SW 1271 (cell line): ENCODE results near the gene RXYLT1.
"Not testable (repeated sequence)": the region's sequence is repeated elsewhere in the genome, so short reads cannot be mapped to it uniquely, and the experiment has no call there.

Source experiments
- DNase-seq, 2 experiments: peaks; one replicate each; lab custom pipeline; 2025; lab: John Stamatoyannopoulos, UW

Gene RXYLT1

GRCh38 chr12:63779498-63780481 lies at the start of gene RXYLT1:
Gene RXYLT1 (plus strand): TSS chr12:63779909. CDS start chr12:63779961, 52 bp downstream.
- DNase-seq, result peak; percentile 23 to 85

GRCh38 chr12:63732779-63733178 lies 46.9 kb upstream of the RXYLT1 start:
- not testable (repeated sequence) for DNase-seq

GRCh38 chr12:63733585-63733984 lies 46.1 kb upstream of the RXYLT1 start:
- not testable (repeated sequence) for DNase-seq

GRCh38 chr12:63740551-63740950 lies 39.2 kb upstream of the RXYLT1 start:
- DNase-seq, result not testable (repeated sequence)

GRCh38 chr12:63741431-63741830 lies 38.3 kb upstream of the RXYLT1 start:
- not testable (repeated sequence) for DNase-seq

GRCh38 chr12:63744110-63744509 lies 35.6 kb upstream of the RXYLT1 start:
- not testable (repeated sequence) for DNase-seq

GRCh38 chr12:63746470-63746869 lies 33.2 kb upstream of the RXYLT1 start:
- not testable (repeated sequence) for DNase-seq

GRCh38 chr12:63747136-63747535 lies 32.6 kb upstream of the RXYLT1 start:
- DNase-seq, result not testable (repeated sequence)

- no peak for DNase-seq
Observed at GRCh38 chr12:63747553-63747952, 32.2 kb upstream of the RXYLT1 start.

- no peak for DNase-seq
Observed at GRCh38 chr12:63752283-63752682, 27.4 kb upstream of the RXYLT1 start.

- no peak for DNase-seq
Observed at GRCh38 chr12:63752841-63753240, 26.9 kb upstream of the RXYLT1 start.

- DNase-seq, result no peak
Observed at GRCh38 chr12:63753743-63754142, 26.0 kb upstream of the RXYLT1 start.

- DNase-seq, result no peak
Observed at GRCh38 chr12:63764481-63764880, 15.2 kb upstream of the RXYLT1 start.

GRCh38 chr12:63766498-63766897 lies 13.2 kb upstream of the RXYLT1 start:
- no peak for DNase-seq

GRCh38 chr12:63770375-63770774 lies 9.3 kb upstream of the RXYLT1 start:
- DNase-seq, result no peak

GRCh38 chr12:63777340-63777739 lies 2.4 kb upstream of the RXYLT1 start:
- DNase-seq, result no peak

- DNase-seq, result no peak
Observed at GRCh38 chr12:63782466-63782865, 2.8 kb downstream of the RXYLT1 start.

GRCh38 chr12:63787306-63787705 lies 7.6 kb downstream of the RXYLT1 start:
- no peak for DNase-seq

GRCh38 chr12:63790608-63790945 lies 10.9 kb downstream of the RXYLT1 start:
- no peak for DNase-seq

- no peak for DNase-seq
Observed at GRCh38 chr12:63792338-63792737, 12.6 kb downstream of the RXYLT1 start.

- DNase-seq, result no peak
Observed at GRCh38 chr12:63795032-63795687, 15.5 kb downstream of the RXYLT1 start.

- DNase-seq, result no peak
Observed at GRCh38 chr12:63795944-63796343, 16.2 kb downstream of the RXYLT1 start.

GRCh38 chr12:63802012-63802608 lies 22.4 kb downstream of the RXYLT1 start:
- DNase-seq, result peak in 1 of 2 experiments; percentile 40
